ENCODE data around the gene NOVA2. TPM values are rescaled to one million over a fixed set of nuclear protein-coding genes. Genes with fewer than 3 reads are reported as not detected.

NOVA2 gene
- total and polyA plus RNA-seq, 2 donors from 2014 or later = 0.95 to 8.5 TPM

GRCh38 chr19:45895519-45895972, 78.1 kb downstream of the NOVA2 start:
- no peak for FAIRE-seq
- Histone ChIP-seq H3K27ac (ENCODE audit: low read depth in 2 of 2, low read length in 2 of 2) (no peak overlapping the region), H3K36me3 (ENCODE audit: control insufficient read depth in 2 of 3, insufficient read depth in 3 of 3, low read length in 3 of 3) (peaks cover 0 to 9% (median 4%) of the 10 kb centered on the region in 3 donors), H3K27me3 (ENCODE audit: control insufficient read depth, insufficient read depth, low read length) (no peaks in the 10 kb centered on the region), H3K9me3 (ENCODE audit: control insufficient read depth in 2 of 3, insufficient read depth in 1 of 3, low read length in 3 of 3) (no peaks in the 10 kb centered on the region), H3K4me1 (ENCODE audit: control insufficient read depth in 2 of 3, insufficient read depth in 2 of 3, low read depth in 1 of 3, low read length in 3 of 3) (peaks cover 0 to 4% (median 0%) of the 10 kb centered on the region in 3 donors), H3K4me3 (ENCODE audit: low read length in 3 of 3) (no peak overlapping the region), H3K9ac (ENCODE audit: low read length in 3 of 3) (no peak overlapping the region)
- no peak for TF ChIP-seq CTCF (IDR thresholded peaks at IDR 0.05; ENCODE audit: borderline replicate concordance, extremely low read depth, insufficient read depth)
- DNase-seq = no peak
- intact Hi-C loops (cut with DNase I) = no loop called here

DNA sequence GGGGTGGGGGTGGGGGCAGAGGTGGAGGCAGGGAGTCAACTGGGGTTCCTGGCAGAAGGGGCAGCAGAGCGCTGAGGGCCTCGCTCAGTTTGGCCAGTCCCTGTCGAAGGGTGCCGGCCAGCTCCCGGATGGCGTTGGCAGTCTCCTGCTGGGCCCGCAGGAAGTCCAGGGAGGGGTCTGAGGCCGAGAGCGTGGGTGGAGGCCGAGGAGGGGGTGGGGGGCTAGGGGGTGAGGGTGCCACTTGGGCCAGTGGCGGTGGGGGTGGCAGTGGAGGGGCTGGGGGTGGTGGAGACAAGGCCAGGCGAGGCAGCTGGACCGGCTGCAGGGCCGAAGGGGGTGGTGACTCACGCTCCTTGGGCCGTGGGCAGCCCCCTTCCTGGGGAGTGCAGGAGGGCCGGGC, 82.8 kb downstream of the NOVA2 start:
- TF ChIP-seq CTCF (IDR thresholded peaks at IDR 0.05; ENCODE audit: borderline replicate concordance, extremely low read depth, insufficient read depth) = no peak
- Histone ChIP-seq H3K9ac (ENCODE audit: low read length in 3 of 3) (no peak overlapping the region), H3K4me3 (ENCODE audit: low read length in 3 of 3) (no peak overlapping the region), H3K9me3 (ENCODE audit: control insufficient read depth in 2 of 3, insufficient read depth in 1 of 3, low read length in 3 of 3) (no peaks in the 10 kb centered on the region), H3K27me3 (ENCODE audit: control insufficient read depth, insufficient read depth, low read length) (no peaks in the 10 kb centered on the region), H3K36me3 (ENCODE audit: control insufficient read depth in 2 of 3, insufficient read depth in 3 of 3, low read length in 3 of 3) (no peaks in the 10 kb centered on the region), H3K4me1 (ENCODE audit: control insufficient read depth in 2 of 3, insufficient read depth in 2 of 3, low read depth in 1 of 3, low read length in 3 of 3) (peaks cover 0 to 3% (median 0%) of the 10 kb centered on the region in 3 donors), H3K27ac (ENCODE audit: low read depth in 2 of 2, low read length in 2 of 2) (no peak overlapping the region)
- FAIRE-seq (no peak), DNase-seq (peak in 1 of 5 donors; percentile 24)
- intact Hi-C loops (cut with DNase I) = no loop called here

- FAIRE-seq = no peak
These were observed 84.3 kb downstream of the NOVA2 start for GRCh38 chr19:45889210-45889885.

More at GRCh38 chr19:45889210-45889885, 84.3 kb downstream of the NOVA2 start:
- TF ChIP-seq CTCF (IDR thresholded peaks at IDR 0.05; ENCODE audit: borderline replicate concordance, extremely low read depth, insufficient read depth) = no peak
- Histone ChIP-seq H3K4me1 (ENCODE audit: control insufficient read depth in 2 of 3, insufficient read depth in 2 of 3, low read depth in 1 of 3, low read length in 3 of 3) (peaks cover 0 to 12% (median 0%) of the 10 kb centered on the region in 3 donors), H3K27me3 (ENCODE audit: control insufficient read depth, insufficient read depth, low read length) (no peaks in the 10 kb centered on the region), H3K9ac (ENCODE audit: low read length in 3 of 3) (no peak overlapping the region), H3K9me3 (ENCODE audit: control insufficient read depth in 2 of 3, insufficient read depth in 1 of 3, low read length in 3 of 3) (no peaks in the 10 kb centered on the region), H3K4me3 (ENCODE audit: low read length in 3 of 3) (no peak overlapping the region), H3K36me3 (ENCODE audit: control insufficient read depth in 2 of 3, insufficient read depth in 3 of 3, low read length in 3 of 3) (no peaks in the 10 kb centered on the region), H3K27ac (ENCODE audit: low read depth in 2 of 2, low read length in 2 of 2) (no peak overlapping the region)
- intact Hi-C loops (cut with DNase I) = no loop called here
- DNase-seq = no peak
